NCI-H128 (cell line): ENCODE results near the gene CCDC127.
"Not testable (repeated sequence)": the region's sequence is repeated elsewhere in the genome, so short reads cannot be mapped to it uniquely, and the experiment has no call there.

Source experiments
- DNase-seq: peaks from one replicate; lab custom pipeline; 2025; ENCODE audit not compliant: unreplicated experiment; lab: John Stamatoyannopoulos, UW

The CCDC127 gene

DNA sequence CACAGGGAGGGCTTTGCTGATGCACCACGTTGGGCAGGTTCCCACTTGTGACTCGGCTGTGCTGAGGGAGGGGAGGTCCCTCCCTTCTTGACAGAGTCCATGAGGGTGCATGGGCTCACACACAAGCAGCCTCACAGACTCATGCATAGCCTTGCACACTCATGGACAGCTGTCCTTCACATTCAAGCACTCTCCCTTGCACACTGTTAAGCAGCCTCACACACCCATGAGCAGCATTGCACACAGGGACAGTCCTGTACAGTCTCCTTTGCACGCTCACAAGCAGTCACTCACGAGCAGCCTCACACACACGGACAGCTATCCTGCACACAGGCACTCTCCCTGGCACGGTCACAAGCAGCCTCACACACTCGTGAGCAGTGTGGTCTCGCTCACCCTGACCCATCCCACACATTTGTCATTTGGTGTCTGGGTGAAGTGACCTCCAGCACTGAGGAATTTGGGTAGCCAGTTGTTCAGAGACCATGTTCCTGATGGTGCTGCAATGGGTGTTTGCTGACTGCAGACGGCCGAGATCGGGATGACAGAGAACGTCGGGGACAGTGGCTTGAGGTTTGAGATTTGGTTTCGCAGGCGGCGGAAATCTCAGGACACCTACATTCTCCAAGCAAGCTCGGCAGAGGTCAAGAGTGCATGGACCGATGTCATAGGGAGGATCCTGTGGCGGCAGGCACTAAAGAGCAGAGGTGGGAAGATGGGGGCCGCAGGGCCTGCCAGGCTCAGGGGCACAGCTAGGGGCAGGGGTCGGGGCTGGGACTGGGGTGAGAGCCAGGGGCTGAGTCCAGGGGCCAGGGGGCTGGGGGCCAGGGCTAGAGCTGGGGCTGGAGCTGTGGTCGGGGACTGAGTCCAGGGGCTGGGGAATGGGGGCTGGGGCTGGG is 44.3 kb downstream of the CCDC127 start:
- no peak for DNase-seq

DNA sequence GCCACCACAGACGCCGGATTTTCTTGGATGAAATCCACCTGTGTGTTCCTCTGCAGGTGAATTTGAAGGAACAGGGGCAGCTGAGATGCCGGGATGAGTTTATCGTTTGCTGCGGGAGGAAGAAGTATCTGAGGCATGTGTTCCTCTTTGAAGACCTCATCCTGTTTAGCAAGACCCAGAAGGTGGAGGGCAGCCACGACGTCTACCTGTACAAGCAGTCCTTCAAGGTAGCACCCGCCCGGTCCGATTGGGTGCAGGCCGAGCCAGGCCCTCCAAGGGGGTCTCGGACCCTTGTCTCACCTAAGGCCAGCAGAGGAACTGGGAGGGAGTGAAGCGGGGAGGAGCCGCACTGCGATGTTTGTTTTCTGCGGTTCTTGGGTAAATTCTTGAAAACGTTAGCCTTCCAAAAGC is 45.1 kb downstream of the CCDC127 start:
- no peak for DNase-seq

DNA sequence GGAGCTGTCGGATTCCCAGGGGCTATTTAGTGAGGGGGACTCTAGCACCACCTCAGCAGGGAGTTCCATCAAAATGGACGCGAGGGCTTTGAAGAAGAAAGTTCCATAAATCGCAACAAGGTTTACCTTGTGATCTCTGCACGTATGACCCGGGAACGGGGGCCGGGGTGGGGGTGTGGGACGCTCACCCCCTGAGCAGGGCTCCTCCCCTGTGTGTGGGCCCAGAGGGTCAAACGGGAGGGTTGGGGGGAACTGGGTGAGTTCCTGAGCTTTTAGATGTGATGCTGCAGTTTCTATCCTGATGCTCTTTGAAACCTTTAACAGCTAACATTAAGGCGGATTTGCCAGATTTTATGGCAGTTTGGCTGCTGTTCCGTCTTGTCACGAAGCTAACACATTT is 45.5 kb downstream of the CCDC127 start:
- no peak for DNase-seq

DNA sequence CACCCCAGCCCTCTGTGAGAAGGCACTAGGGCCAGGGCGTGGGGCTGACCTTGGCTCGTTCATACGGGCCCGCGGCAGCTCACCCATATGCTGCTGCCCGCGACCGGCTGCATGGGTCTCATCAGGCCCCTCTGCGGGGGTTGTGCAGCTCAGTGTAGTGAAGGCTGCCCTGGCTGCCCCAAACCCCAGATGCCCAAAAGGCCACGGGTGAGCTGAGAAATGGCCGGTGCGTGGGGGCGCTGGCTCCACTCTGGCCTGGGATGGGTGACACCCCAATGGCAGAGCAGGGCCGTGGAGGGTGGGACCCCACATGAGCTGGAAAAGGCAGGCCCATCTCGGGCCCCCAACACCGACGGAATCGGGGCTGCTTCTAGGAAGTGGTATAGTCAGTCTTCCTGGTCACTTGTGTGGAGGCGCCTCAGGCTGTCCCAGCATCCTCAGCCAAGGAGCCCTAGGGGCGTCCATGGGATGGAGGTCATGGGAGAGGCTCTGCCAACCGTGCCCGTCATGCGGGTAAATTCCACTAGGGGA is 46.1 kb downstream of the CCDC127 start:
- DNase-seq, result no peak

DNA sequence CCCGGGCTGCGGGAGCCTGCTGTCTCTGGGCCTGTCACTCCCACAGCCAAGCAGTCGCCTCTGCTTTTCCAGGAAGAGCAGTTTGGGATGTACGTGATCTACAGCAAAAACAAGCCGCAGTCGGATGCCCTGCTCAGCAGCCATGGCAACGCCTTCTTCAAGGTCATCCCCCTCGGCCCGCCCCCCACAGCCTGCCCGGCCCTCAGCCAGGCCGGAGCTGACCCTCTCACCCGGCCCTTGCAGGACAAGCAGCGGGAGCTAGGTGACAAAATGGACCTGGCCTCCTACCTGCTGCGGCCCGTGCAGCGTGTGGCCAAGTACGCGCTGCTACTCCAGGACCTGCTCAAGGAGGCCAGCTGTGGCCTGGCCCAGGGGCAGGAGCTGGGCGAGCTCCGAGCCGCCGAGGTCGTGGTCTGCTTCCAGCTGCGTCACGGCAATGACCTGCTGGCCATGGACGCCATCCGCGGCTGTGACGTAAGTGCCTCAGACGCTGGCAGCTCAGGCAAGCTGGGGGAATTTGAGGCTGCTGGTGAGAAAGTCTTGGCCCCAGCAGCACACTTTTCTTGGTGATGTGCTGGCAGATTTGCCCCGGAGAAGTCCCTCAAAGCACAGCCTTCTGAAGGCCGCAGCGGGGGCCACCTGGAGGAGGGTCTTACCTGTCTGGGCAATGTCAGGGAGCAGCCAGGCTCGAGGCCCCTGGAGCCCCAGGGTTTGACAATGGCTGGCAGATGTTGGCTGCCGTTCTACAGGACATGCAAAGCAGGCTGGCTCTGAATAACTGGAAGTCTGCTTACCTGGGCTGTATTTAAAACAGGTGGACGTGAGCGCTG is 46.8 kb downstream of the CCDC127 start:
- DNase-seq, result no peak

DNA sequence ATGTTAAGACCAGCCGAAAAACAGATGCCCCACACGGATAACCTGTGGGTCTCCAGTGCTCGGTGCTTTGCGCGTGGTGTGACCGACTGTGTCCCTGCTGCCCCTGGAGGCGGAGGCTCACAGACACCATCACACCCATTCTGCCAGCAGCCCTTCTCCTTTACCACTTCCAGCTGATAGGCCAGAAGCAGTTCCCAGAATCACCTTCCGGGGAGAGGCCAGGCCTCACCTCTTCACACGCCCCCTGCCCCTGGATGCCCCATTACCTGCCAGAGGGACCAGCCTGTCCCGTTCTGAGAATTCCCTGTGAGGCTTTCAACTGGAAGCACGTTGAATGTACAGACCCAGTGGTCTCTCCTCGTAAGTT is 48.2 kb downstream of the CCDC127 start:
- DNase-seq, result no peak

DNA sequence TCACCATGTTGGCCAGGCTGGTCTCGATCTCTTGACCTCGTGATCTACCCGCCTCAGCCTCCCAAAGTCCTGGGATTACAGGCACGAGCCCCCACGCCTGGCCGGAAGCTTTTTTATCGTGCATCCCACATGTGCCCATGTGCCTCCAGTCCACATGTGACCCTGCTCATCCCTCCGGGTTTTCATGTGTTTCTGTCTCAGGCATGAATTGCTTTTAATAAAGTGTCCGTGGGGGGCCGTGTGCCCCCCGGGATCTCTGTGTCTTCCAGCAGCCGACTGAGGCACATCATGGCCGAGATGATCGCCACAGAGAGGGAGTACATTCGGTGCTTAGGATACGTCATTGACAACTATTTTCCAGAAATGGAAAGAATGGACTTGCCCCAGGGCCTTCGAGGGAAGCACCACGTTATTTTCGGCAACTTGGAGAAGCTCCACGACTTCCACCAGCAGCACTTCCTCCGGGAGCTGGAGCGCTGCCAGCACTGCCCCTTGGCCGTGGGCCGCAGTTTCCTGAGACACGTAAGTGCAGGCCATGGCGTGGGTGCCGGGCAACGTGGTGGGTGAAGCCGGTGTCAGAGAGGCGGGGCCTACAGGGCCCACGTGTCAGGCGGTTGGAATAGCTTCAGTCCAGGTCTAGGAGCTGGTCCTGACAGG is 48.8 kb downstream of the CCDC127 start:
- no peak for DNase-seq

DNA sequence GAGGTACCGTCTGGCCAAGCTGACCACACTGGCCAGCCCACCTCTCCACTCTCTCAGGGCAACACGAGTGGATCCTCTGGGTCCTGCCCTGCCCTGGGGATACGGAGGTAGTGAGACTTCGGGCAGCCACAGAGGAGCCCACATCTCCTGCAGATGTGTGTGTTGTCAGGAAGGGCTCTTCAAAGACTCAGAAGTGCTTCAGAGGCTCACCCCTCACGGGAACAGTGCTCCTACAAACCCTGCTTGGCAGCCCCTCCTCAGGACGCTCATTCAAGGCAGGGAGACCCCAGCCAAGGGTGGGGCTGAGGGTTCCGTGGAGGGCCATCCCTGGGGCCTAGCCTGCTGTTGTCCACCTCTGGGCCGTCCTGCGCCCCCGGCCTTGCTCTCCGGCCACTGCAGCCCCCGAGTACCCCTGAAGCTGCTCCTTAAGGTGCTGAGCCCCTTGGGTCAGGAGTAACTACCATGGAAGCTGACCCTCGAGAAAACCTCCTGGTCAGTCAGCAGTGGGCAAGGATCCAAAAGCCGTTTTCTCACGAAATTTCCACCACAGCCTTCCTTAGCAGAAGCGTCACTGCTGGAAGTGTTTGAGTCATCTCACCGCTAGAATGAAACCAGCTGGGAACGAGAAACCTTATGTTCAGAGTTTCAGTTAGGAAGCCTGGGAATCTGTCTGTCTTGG is 49.8 kb downstream of the CCDC127 start:
- no peak for DNase-seq

DNA sequence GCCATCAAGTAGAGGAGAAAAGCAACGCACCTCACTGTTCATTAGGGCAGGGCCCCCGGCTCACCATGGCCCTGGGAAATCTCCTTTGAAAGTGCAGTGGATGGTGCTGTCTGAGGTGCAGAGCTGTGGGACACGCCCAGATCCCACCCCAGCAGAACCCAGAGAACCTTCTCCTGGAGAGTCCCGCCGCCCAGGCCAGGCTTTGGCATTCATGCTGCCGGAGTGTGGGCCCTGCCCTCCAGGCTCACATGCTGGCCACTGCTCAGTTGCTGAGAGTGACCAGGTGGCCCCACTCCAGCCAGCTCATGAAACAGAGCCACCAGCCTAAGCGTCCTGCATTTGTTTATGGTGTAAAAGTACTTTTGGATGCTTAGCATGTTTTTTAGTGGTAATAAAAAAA is 50.4 kb downstream of the CCDC127 start:
- no peak for DNase-seq

DNA sequence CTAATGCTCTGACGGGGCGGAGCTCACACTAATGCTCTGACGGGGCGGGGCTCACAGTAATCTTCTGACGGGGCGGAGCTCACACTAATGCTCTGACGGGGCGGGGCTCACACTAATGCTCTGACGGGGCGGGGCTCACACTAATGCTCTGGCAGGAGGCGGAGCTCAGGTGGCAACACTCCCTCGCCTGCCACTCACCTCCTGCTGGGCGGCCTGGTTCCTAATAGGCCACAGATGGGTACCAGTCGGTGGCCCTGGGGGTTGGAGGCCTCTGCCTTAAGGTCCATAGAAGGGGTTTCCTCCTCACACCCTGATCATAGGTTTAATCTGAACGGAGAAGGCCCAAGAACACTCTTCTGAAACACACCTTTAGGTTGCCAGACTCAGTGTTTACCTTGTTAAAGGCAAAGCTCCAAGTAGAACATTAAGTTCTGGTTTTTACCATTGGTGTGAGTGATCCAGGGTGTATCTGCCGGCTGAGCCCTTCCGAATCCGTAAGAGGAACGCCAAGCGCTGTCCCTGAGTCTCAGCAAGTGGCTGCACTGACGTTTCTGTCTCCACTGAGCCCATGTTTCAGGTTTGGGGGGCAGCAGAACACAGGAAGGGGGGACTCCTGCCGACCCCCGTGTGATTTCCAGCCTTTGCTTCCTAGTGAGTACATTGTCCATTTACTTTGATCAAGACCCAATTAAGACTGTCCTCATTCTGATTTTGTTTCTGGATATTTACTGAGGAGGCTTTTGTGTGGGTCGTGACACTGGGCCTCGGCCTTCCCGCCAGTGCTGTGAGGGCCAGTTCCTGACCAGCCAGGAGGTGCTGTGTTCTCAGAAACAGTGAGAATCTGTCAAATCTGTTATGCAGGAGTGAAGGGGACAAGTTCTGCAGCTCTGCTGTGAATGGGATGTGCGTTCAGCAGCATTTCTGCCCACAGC is 51.2 kb downstream of the CCDC127 start:
- DNase-seq, result no peak

DNA sequence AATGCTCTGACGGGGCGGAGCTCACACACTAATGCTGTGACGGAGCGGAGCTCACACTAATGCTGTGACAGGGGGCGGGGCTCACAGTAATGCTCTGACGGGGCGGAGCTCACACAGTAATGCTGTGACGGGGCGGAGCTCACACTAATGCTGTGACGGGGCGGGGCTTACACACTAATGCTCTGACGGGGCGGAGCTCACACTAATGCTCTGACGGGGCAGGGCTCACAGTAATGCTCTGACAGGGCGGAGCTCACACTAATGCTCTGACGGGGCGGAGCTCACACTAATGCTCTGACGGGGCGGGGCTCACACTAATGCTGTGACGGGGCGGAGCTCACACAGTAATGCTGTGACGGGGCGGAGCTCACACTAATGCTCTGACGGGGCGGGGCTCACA is 53.2 kb downstream of the CCDC127 start:
- DNase-seq, result not testable (repeated sequence)

DNA sequence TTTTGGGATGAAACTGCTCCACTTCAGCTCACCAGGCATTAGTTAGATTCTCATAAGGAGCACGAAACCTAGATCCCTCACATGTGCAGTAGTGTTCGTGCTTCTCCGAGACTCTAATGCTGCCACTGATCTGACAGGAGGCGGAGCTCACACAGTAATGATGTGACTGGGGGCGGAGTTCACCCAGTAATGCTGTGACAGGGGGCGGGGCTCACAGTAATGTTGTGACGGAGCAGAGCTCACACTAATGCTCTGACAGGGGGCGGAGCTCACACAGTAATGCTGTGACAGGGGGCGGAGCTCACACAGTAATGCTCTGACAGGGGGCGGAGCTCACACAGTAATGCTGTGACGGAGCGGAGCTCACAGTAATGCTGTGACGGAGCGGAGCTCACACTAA is 53.7 kb downstream of the CCDC127 start:
- DNase-seq, result no peak

DNA sequence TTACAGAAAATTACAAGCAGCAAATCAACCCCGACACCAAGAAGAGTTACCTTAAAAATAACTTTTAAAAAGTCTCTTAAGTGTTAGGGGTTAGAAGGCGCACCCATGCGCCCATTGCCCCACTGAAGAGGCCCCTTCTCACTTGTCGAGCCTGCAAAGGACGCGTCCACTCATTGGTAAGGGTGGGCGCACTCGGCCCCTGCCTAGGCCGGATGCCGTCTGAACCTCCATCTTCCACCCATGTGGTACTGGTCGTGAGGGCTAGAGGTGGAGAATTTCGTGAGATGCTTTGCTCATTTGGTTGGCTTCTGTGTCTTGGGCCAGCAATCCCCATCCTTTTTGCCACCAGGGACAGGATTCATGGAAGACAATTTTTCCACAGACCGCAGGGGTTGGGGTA is 54.1 kb downstream of the CCDC127 start:
- DNase-seq, result no peak

DNA sequence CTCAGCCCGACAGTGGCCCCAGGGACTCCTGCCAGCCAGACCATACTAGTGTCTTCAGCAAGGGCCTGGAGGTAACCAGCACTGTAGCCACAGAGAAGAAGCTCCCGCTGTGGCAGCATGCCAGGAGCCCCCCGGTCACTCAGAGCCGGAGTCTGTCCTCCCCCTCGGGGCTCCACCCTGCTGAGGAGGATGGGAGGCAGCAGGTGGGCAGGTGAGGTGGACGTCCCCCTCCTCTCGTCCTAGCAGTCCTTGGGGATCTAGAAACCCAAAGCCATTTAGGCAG is 54.7 kb downstream of the CCDC127 start:
- DNase-seq, result no peak

DNA sequence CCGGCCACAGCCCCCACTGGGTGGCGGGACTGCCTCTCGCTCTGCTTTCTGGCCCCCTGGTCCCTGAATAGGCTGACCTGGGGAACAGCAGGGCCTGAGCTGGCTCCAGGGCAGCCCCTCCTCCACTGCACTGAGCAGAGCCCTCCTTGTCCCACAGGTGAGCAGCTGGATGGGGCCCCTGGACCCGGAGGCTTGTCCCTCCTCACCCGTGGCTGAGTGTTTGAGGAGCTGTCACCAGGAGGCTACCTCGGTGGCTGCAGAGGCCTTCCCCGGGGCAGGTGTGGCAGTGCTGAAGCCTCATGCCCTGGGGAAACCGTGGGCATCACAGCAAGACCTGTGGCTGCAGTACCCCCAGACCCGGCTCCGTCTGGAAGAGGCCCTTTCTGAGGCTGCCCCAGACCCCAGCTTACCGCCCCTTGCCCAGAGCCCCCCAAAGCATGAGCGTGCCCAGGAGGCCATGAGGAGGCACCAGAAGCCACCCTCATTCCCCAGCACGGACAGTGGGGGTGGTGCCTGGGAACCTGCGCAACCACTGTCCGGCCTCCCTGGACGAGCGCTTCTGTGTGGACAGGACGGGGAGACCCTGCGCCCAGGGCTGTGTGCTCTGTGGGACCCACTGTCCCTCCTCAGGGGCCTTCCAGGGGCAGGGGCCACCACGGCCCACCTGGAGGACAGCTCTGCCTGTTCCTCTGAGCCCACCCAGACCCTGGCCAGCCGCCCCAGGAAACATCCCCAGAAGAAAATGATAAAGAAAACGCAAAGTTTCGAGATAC is 55.2 kb downstream of the CCDC127 start:
- no peak for DNase-seq

DNA sequence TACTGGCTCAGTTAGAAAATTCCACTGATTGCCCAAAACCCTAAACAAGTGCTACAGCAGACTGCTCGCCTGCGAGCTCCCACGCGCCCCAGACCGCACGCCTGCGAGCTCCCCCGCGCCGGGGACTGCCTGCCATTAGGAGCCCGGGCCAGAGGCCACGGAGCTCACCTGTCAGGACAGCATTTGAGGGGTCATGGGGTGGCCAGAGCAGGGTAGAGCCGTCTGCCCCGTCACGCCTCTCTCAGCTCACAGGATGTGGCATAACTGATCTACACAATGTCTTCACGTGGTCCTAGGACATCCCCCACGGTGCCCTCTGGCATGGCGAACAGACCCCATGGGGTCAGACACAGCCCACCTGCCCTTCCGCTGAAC is 55.8 kb downstream of the CCDC127 start:
- no peak for DNase-seq

DNA sequence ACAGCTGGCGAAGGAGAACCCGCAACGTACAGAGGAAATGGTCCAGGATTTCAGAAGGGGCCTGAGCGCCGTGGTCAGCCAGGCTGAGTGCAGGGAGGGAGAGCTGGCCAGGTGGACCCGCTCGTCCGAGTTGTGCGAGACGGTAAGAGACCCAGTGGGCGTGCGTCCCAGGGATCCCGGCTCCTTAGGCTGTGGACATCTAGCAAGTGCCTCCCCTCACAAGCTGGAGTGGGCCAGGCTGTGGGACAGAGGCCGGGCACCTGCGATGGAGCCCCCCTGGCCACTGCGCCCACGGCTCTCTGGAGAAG is 56.2 kb downstream of the CCDC127 start:
- no peak for DNase-seq

DNA sequence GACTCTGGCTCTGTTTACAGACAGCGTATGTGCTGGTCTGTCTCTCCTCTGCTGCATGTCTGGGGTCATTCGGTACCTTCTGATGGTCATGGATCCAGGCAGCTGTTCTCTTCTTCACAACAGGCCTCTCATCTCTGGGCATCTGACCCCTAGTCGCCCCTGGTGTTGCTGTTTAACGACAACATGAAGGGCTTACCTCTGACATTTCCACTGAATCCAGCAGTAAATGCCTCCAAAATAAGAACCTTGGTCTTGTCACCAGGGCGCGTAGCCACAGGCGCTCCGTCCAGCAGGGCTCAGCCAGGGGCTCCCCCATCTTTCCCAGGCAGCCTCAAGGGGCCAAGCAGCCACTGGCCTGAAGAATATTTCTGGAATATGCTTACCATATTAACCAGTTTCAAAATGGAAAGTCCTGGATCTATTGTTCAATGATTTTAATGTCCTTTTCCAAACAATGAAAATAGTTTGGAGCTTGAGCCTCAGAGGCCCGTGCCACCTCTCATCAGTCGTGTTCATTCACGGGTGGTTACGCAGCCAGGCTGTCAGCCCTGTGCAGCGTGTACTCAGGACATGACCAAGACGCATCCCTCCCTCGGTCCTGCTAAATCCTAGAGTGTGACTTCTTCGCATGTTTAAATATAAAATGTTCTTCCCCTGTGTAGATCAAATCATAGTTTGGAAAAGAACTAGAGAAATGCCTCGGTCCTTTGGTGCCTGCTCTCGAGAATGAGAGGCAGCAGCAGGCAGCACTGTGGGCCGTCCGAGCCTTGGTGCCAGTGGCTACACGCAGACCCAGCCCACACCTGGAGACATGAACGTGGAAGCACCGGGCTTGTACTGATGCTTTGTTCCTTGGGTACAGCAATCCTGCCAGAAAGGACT is 56.8 kb downstream of the CCDC127 start:
- no peak for DNase-seq

DNA sequence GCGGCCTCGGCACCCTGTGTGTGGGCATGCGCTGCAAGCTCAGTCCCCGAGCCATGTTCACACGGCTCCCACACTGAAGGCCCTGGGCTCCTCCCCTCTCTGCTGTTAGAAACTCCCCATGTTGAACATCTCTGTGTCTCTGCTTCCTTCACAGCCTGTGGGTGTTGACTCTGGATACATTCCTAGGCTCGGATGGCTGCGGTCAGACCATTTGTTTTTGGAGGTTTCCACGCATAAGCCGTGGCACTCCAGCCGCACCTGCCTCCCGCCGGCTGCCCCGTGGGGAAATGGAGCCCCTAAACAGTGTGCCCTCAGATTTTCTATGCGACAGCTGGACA is 57.8 kb downstream of the CCDC127 start:
- DNase-seq, result no peak
